HG02840 (cell line): ENCODE data around the gene HPSE2.

Source experiments
- ATAC-seq: cut with Tn5 transposase; IDR thresholded peaks from one replicate; pipeline ENCODE4 v1.9.1; 2021; ENCODE audit warnings: mild to moderate bottlenecking, moderate library complexity, moderate number of reproducible peaks; ENCODE audit not compliant: unreplicated experiment, low FRiP score

Gene HPSE2

GRCh38 chr10:98478430-98479222 is 757.0 kb downstream of the HPSE2 start:
- no peak for ATAC-seq

DNA sequence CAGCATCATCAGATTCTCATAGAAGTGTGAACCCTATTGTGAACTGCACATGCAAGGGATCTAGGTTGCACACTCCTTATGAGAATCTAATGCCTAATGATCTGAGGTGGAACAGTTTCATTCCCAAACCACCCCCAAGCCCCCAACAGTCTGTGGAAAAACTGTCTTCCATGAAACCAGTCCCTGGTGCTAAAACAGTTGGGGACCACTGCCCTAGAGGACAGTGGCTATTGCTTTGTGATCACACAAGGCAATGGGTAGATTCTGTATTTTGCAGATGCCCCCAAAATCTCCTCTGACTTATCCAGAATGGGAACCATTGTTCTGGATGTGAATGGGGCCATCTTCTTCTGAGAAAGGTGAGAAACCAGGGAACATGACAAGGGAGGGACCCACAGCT is 757.8 kb downstream of the HPSE2 start:
- no peak for ATAC-seq

- no peak for ATAC-seq
Observed at GRCh38 chr10:98474628-98475027, 761.0 kb downstream of the HPSE2 start.

DNA sequence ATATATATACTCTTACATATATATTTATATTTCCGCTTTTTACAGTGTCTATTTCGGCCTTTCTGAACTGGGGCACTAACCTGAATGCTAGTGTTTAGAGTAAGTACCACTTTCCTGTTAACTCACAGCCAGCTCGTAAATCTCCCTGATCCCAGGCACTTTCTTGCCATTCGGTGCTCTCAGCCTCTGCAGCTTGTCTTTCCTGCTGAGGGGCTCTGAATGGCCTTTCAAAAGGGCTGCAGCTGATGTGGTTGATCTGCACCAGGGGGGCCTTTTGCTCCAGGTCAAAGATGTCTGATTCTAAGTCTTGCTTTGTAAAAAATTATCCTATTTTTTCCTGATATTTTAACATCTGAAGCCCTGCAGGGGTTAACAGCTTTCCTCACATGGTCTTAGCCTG is 763.5 kb downstream of the HPSE2 start:
- no peak for ATAC-seq

- no peak for ATAC-seq
Observed at GRCh38 chr10:98470850-98471249, 764.8 kb downstream of the HPSE2 start.

GRCh38 chr10:98469001-98469931 is 766.4 kb downstream of the HPSE2 start:
- no peak for ATAC-seq

DNA sequence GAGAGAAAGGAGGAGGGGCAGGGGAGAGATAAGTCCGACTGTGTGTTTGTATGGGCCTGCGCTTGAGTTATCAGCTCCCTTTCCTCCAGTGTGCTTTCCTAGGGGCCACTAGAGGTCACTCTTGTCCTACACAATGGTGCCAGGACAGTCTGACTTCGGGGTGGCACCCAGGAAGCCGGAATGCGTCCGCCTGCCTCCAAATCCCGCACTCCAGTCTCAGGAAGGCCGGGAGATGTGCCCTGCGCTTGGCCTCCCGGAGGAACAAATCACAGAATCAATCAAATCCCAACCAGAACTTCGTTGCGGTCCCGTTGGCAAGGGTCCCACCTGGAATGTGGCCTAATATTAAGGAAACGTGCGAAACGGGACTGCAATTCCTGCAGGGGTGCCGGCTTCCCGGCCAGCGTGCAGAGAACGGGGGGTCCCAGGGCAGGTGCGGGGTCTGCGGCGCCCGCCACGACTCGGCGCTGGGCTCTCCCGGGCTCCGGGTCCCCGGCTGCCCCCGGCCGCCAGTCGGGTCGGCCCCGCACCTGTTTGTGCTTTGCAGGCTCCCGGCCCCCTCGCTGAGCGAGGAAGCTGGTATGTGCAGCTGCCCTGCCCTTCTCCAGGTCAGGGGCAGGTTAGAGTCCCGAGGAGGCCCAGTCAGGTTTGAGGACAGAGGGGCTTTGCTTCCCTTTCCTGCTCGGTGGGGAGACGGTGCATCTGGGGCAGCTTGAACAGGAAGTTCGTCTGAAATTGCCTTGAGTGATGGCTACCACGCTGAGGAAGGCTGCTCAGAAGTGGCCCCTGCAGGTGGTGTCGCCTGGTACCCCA is 767.9 kb downstream of the HPSE2 start:
- ATAC-seq: peak; percentile 81

- ATAC-seq: no peak
Observed at GRCh38 chr10:98466861-98467505, 768.7 kb downstream of the HPSE2 start.

DNA sequence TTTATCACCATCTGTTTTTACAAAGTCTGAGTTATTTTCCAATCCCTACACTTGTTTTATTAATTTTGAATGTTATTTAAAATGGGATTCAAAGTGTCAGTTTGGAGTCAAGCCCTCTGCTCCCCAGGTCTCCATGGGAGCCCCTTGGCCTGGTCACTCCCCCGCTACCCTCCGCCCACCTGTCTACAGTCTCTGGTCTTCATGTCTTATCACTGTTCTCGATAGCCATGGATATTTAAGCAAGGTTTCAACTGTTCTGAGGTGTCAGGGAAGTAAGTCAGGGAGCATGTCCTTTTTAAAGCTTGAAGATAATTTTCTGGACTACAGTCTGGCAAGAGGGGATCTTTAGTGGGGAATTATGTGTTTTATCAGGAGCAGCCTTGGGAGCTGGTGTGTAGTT is 769.8 kb downstream of the HPSE2 start:
- no peak for ATAC-seq

- no peak for ATAC-seq
Observed at GRCh38 chr10:98463976-98464754, 771.5 kb downstream of the HPSE2 start.

GRCh38 chr10:98463016-98463415 is 772.6 kb downstream of the HPSE2 start:
- ATAC-seq: no peak

DNA sequence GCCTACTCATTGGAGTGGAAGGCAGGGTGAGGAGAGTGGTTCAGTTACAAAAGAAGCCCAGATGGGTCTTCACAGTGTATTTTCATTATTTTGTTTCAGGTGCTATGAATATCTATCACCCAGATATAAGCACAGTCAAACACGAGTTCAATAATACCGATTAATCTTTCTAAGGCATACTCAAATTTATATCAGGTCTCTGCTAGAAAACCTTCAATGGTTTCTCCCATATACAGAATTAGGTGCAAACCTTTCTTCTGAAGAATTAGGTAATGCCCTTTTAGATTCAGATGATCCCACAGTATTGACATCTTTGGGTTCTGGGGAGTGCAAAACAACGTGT is 774.2 kb downstream of the HPSE2 start:
- ATAC-seq: no peak

DNA sequence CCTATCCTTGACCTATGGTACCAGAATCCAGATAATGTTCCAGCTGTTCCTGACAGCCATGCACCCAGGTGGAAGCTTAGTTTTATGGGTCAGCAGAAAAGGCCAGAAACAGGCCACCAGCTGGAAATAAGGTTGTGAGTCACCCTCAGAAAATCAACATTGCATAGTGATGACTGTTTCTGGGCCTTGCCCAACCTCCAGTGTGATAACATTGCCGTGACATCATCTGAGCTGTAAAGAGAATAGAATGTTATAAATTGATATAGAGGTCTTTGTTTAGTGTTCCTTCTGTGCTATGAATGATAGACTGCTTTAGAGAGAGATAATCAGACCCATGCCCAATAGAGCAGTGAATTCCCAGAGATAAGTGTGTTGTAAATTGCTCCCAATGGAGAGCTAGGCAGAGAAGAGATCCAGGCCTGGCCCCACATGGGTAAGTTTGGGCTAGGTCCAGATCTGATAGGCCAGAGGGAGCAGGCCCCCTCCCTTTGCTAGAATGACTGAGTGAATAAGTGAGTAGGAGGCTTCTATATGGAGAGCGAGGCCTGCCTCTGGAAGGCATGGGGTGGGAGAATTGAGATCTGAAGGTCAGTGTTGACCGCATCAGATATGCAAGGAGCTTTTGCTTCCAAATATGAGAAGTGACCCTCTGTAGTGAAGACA is 774.7 kb downstream of the HPSE2 start:
- no peak for ATAC-seq

- no peak for ATAC-seq
Observed at GRCh38 chr10:98458809-98459784, 776.6 kb downstream of the HPSE2 start.

- ATAC-seq: no peak
Observed at GRCh38 chr10:98457721-98458120, 777.9 kb downstream of the HPSE2 start.

- no peak for ATAC-seq
Observed at GRCh38 chr10:98456686-98457482, 778.8 kb downstream of the HPSE2 start.

- no peak for ATAC-seq
Observed at GRCh38 chr10:98456043-98456570, 779.5 kb downstream of the HPSE2 start.
